ENCODE measurements around the gene C22orf15.

DNA sequence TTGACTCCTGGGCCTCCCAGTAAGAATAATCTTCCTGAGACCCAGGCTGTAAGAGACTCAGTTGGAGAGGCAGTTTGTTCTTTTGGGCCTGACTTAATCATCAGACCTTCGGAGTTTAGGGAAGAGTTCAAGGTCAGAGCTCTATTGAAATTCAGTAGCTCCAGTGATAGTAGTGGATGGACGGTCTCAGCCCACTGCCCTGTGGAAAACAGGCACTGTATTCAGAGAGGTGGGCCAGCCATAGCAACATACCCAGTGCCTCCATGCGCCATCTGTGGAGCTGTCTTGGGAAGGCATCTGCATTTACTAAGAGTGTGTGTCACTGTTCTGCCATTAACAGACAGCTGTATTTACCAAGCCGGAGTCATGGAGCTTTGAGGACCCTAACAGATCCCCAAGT lies 26.8 kb downstream of the C22orf15 start:
- TF ChIP-seq, protein P1, sequence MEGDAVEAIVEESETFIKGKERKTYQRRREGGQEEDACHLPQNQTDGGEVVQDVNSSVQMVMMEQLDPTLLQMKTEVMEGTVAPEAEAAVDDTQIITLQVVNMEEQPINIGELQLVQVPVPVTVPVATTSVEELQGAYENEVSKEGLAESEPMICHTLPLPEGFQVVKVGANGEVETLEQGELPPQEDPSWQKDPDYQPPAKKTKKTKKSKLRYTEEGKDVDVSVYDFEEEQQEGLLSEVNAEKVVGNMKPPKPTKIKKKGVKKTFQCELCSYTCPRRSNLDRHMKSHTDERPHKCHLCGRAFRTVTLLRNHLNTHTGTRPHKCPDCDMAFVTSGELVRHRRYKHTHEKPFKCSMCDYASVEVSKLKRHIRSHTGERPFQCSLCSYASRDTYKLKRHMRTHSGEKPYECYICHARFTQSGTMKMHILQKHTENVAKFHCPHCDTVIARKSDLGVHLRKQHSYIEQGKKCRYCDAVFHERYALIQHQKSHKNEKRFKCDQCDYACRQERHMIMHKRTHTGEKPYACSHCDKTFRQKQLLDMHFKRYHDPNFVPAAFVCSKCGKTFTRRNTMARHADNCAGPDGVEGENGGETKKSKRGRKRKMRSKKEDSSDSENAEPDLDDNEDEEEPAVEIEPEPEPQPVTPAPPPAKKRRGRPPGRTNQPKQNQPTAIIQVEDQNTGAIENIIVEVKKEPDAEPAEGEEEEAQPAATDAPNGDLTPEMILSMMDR (conservative IDR thresholded peaks at IDR 0.05) = no peak
- TF ChIP-seq ZFX (IDR thresholded peaks at IDR 0.05) = no peak

All from C4-2B (cell line).